HK-2 (cell line): ENCODE data around the gene FAM114A2.
"Not testable (repeated sequence)": the region's sequence is repeated elsewhere in the genome, so short reads cannot be mapped to it uniquely, and the experiment has no call there.

Source experiments
- DNase-seq: peaks from one replicate; pipeline ENCODE4 v3.0.0-alpha.2; 2018; ENCODE audit not compliant: unreplicated experiment

FAM114A2 gene

DNA sequence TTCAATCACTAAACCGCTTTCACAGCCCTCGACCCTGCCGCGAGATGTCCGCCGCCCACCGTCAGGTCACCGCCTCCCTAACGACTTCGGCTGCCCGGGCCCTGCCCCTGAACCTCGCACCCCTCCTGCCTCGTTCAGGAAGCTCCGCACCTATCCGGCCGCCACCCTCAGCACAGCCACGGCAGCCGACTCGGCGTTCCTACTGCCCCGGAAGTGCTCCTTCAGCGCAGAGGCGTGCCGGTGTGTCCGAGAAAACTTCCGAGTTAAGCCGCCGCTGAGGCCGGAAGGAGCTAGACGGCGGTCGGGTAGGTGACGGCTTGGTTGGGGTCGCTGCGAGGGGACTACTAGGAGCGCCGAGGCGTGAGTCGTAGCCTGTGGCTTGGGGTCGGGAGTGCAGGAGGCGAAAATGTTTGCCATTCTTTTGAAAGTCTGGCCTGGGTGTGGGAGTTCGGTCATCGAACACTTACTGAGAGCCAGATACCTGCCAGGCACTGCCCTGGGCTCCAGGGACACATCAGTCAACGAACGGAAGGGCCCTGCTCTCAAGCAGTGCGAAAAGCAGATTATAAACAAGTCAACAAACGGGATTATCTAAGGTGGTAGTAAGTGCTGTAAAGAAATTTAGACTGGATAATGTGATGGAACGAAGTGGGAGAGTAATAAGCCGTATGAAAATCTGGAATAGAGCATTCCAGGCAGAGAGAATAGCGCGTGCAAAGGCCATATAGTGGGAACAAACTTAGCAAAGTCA is at the start of gene FAM114A2, which contains the start of gene MFAP3:
FAM114A2 (minus strand) TSS at position 204 of the 751 bp plus-strand sequence. CDS start 3,957 bp downstream, outside the sequence.
MFAP3 (plus strand) TSS at position 261 of the 751 bp plus-strand sequence. CDS start 10,756 bp downstream, outside the sequence.
- DNase-seq = peak; percentile 78

DNA sequence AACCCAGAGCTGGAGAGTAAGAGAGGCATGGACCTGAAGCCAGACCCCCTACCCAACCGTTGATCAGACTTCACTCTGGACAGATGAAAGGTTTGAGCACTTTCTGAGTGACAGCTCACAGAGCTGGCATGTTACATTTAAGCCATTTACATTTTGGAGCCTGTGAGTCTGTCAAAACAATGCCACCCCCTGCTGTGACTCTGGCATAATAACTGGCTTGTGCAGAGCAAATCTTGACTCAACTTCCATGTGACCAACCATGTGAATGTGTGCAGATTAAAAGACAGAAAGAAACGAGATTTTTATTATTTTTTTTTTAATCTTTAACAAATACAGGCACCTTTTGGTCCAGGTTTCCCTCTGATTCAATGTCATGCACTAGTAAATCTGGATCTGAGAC is 48.5 kb upstream of the FAM114A2 start:
- peak; percentile 29 for DNase-seq

DNA sequence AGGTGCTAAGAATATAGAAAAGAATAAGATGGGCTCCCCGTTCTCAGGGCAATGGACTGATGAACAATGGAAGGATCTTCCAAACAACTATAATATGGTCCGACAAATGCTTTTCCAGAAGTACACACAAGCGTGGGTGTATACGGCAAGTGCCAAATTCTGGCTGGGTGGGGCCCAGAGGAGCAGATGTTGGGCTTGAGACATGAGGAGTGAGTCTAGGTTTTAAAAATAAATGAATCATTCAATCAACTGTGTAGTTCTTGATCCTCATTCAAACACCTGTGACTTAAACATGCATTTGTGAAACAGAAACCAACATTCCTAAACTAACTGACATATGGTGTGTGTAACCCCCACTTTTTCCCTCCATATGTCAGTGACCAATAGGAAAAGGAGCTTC is 47.9 kb upstream of the FAM114A2 start:
- DNase-seq = no peak

DNA sequence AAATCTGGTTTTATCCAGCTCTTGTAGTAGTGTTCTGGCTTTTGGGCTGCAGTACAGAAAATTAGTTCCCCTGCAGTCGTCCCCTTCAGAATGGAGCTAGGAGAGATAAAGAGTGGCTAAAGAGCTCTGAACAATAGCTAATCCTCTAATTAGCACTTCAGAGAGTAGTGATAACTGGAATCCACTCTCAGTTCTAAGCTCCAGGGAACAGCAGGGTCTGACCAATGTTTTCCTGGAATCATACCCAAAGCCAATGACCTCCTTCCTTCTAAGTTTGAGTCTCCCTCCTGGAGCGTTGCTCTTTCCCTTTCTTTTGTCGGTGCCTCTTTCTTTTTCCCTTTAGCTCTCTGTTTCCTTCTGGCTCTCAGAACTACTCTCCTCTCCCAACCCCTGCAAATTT is 47.4 kb upstream of the FAM114A2 start:
- no peak for DNase-seq

- DNase-seq = no peak
These were observed 45.4 kb upstream of the FAM114A2 start for GRCh38 chr5:154084062-154084639.

DNA sequence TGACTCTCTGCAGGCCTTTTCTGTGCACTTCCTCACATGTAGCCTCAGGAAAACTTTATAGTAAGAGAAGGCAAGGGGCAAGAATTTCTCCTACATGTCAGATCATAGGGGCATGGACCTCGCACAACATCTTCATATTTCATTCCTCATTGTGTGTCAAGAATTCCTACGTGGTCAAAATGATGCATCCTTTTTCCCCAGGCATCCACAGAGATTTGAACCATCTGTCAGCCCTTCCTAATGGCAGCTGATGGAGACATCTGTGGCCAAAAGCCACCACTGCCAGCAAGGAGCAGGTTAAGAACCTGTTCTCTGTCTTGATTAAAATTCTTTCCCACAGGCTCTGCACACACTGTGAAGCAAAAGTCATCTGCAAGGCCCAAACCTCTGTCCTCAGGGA is 42.5 kb upstream of the FAM114A2 start:
- no peak for DNase-seq

DNA sequence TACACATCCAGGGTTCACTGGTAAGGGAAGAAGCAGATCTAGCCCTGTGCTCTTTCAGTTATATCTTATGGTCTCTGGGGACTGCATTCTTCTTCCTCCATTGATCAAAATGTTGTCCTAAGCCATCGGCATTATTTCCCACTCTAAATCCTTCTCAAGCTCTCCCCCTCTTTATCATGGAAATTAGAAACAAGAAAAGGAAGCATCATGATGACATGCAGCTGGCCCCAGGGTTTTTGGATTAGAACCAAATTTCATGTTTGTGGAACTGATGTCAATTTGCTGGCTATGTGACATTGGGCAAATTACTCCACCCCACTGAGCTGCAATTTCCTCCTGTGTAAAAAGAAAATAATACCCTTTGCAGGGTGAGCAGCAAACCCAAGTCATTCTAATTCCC is 39.6 kb upstream of the FAM114A2 start:
- DNase-seq = no peak

GRCh38 chr5:154077696-154078095 is 39.0 kb upstream of the FAM114A2 start:
- DNase-seq = no peak

- DNase-seq = no peak
These were observed 37.7 kb upstream of the FAM114A2 start for GRCh38 chr5:154076240-154076922.

DNA sequence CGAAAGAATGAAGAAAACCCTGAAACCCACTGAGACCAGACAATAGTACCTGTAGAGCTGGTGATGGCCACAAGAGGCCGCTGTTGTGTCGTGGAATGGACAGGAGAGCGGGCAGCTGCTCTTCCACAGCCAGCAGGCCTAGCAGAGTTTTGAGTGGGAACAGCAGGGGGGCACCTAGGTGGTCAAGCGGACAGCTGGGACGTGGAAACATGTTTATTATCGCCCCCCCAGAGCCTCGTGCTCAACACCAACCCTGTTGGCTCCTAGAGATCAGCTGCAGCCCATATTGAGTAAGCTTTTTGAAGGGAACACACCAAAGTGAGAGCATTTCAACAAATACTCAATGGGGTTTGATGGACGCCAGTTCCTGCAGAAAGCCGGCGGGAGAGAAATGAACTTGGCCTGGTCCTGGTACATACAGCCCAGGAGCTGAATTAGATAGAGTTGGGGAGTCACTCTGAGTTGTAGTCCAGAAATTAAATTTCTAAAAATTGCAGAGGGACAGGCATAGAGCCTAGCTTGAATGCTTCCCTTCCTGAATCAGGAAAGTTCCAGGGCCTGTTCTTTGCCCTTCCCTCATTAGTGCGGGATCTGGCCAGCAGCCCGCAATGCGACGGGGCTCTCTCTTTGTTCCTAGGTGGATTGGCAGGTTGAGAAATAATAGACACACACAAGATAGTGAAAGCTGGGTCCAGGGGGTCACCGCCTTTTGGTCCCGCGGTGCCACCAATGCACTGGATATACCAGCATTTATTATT is 33.9 kb upstream of the FAM114A2 start:
- DNase-seq = peak; percentile 70

- no peak for DNase-seq
These were observed 33.2 kb upstream of the FAM114A2 start for GRCh38 chr5:154071799-154072413.

- not testable (repeated sequence) for DNase-seq
These were observed 31.1 kb upstream of the FAM114A2 start for GRCh38 chr5:154069854-154070253.

DNA sequence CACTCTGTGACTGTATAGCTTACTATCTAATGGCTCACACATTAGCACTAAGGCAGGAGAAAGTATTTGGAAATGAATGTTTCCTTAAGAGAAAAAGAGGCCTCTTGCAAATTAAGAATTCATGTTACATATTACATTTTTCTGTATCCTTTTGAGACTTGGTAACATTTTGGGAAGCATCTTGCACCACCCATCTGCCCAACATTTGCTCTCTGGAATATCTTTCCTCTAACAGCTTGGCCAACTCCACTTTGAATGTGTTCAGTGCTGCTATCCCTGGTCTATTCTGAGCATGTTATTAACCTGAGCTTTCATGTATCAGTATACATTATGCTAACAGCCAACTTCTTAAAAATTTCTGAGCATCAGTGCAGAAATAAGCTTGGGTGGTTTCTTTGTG is 27.3 kb upstream of the FAM114A2 start:
- DNase-seq = no peak

GRCh38 chr5:154063372-154063771 is 24.7 kb upstream of the FAM114A2 start:
- no peak for DNase-seq

- no peak for DNase-seq
These were observed 21.9 kb upstream of the FAM114A2 start for GRCh38 chr5:154060606-154061005.

- no peak for DNase-seq
These were observed 20.9 kb upstream of the FAM114A2 start for GRCh38 chr5:154059583-154059982.

GRCh38 chr5:154059039-154059430 is 20.3 kb upstream of the FAM114A2 start:
- no peak for DNase-seq

GRCh38 chr5:154058055-154059038 is 19.6 kb upstream of the FAM114A2 start:
- no peak for DNase-seq

- DNase-seq = no peak
These were observed 16.5 kb upstream of the FAM114A2 start for GRCh38 chr5:154055201-154055600.

- no peak for DNase-seq
These were observed 14.8 kb upstream of the FAM114A2 start for GRCh38 chr5:154053468-154053867.
